H9 (cell line): ENCODE data around the gene SH2D1B. TPM values are rescaled to one million over a fixed set of nuclear protein-coding genes. Genes with fewer than 3 reads are reported as not detected.

Experiments used
- DNase-seq: peaks from one replicate; pipeline ENCODE4 v3.0.0-alpha.2; 2017
- H2AFZ ChIP-seq: one replicate; pipeline ENCODE4 v1.6.1; 2013; ENCODE audit warnings: mild to moderate bottlenecking, low read length, control low read depth, moderate library complexity
- H2AK5ac ChIP-seq: 2 replicates; pipeline ENCODE4 v1.6.1; 2013; ENCODE audit warnings: low read length, control low read depth, mixed read lengths; ENCODE audit not compliant: insufficient read length
- H2BK120ac ChIP-seq: one replicate; pipeline ENCODE4 v1.6.1; 2013; ENCODE audit warnings: low read depth, mild to moderate bottlenecking, low read length, control low read depth, inconsistent platforms; ENCODE audit not compliant: poor library complexity, severe bottlenecking
- H2BK12ac ChIP-seq: 2 replicates; pipeline ENCODE4 v1.6.1; 2013; ENCODE audit warnings: low read length, control low read depth, mixed read lengths, low read depth; ENCODE audit not compliant: insufficient read length
- H2BK15ac ChIP-seq: 2 replicates; pipeline ENCODE4 v1.6.1; 2013; ENCODE audit warnings: low read depth, low read length, control low read depth
- H2BK20ac ChIP-seq: one replicate; pipeline ENCODE4 v1.6.1; 2013; ENCODE audit warnings: low read depth, mild to moderate bottlenecking, low read length, control low read depth, inconsistent platforms; ENCODE audit not compliant: poor library complexity, severe bottlenecking
- H2BK5ac ChIP-seq: 2 replicates; pipeline ENCODE4 v1.6.1; 2013; ENCODE audit warnings: low read length, control low read depth, mixed read lengths; ENCODE audit not compliant: insufficient read length
- H3K14ac ChIP-seq: 2 replicates; pipeline ENCODE4 v1.6.1; 2013; ENCODE audit warnings: low read length, control low read depth; ENCODE audit not compliant: insufficient read depth
- H3K18ac ChIP-seq: 2 replicates; pipeline ENCODE4 v1.6.1; 2013; ENCODE audit warnings: low read depth, mild to moderate bottlenecking, mixed read lengths, low read length, control low read depth; ENCODE audit not compliant: insufficient read length
- H3K23ac ChIP-seq: 2 replicates; pipeline ENCODE4 v1.6.1; 2013; ENCODE audit warnings: low read length, control low read depth, mixed read lengths, low read depth; ENCODE audit not compliant: insufficient read length
- H3K23me2 ChIP-seq: 2 replicates; pipeline ENCODE4 v1.6.1; 2013; ENCODE audit warnings: low read depth, mild to moderate bottlenecking, mixed read lengths, low read length, control low read depth; ENCODE audit not compliant: insufficient read length, poor library complexity, severe bottlenecking
- H3K27ac ChIP-seq: 2 replicates; pipeline ENCODE4 v1.5.1; 2013; ENCODE audit warnings: low read length, control low read depth, mixed read lengths, low read depth; ENCODE audit not compliant: insufficient read length
- H3K27me3 ChIP-seq: 2 replicates; pipeline ENCODE4 v1.6.1; 2013; ENCODE audit warnings: low read length, control low read depth, inconsistent platforms; ENCODE audit not compliant: insufficient read depth
- H3K4ac ChIP-seq: 2 replicates; pipeline ENCODE4 v1.6.1; 2013; ENCODE audit warnings: low read depth, mild to moderate bottlenecking, control low read depth, inconsistent platforms, low read length, moderate library complexity
- H3K4me1 ChIP-seq: 2 replicates; pipeline ENCODE4 v1.6.1; 2013; ENCODE audit warnings: low read length, control low read depth, inconsistent platforms; ENCODE audit not compliant: insufficient read depth
- H3K4me2 ChIP-seq: 2 replicates; pipeline ENCODE4 v1.6.1; 2013; ENCODE audit warnings: low read length, control low read depth, mixed read lengths; ENCODE audit not compliant: insufficient read length, insufficient read depth
- H3K56ac ChIP-seq: 2 replicates; pipeline ENCODE4 v1.6.1; 2013; ENCODE audit warnings: low read depth, mild to moderate bottlenecking, mixed read lengths, low read length, control low read depth; ENCODE audit not compliant: insufficient read length
- H3K79me1 ChIP-seq: 2 replicates; pipeline ENCODE4 v1.6.1; 2013; ENCODE audit warnings: low read depth, mild to moderate bottlenecking, moderate library complexity, low read length, control low read depth, inconsistent platforms; ENCODE audit not compliant: insufficient read depth, poor library complexity, severe bottlenecking
- H3K79me2 ChIP-seq: 2 replicates; pipeline ENCODE4 v1.6.1; 2013; ENCODE audit warnings: low read length, control low read depth, inconsistent platforms; ENCODE audit not compliant: insufficient read depth
- H3K9ac ChIP-seq: 2 replicates; pipeline ENCODE4 v1.6.1; 2013; ENCODE audit warnings: low read length, control low read depth, mixed read lengths; ENCODE audit not compliant: insufficient read length; ENCODE audit errors: extremely low read depth
- H3K9me3 ChIP-seq: one replicate; pipeline ENCODE4 v1.6.1; 2013; ENCODE audit warnings: low read depth, low read length, inconsistent platforms; ENCODE audit not compliant: control insufficient read depth
- H3T11ph ChIP-seq: one replicate; pipeline ENCODE4 v1.6.1; 2013; ENCODE audit warnings: mild to moderate bottlenecking, low read length, control low read depth, inconsistent platforms
- H4K20me1 ChIP-seq: one replicate; pipeline ENCODE4 v1.6.1; 2013; ENCODE audit not compliant: control insufficient read depth, insufficient read length, insufficient read depth
- H4K5ac ChIP-seq: 2 replicates; pipeline ENCODE4 v1.6.1; 2013; ENCODE audit warnings: low read depth, mild to moderate bottlenecking, mixed read lengths, low read length, control low read depth; ENCODE audit not compliant: insufficient read length
- H4K8ac ChIP-seq: replicated peaks from 2 replicates; pipeline ENCODE4 v1.6.1; 2013; ENCODE audit warnings: low read length, control low read depth, mixed read lengths, low read depth; ENCODE audit not compliant: insufficient read length
- H4K91ac ChIP-seq: 2 replicates; pipeline ENCODE4 v1.6.1; 2013; ENCODE audit warnings: low read depth, mild to moderate bottlenecking, moderate library complexity, mixed read lengths, low read length, control low read depth; ENCODE audit not compliant: insufficient read length
- H3K27ac Mint-ChIP-seq, 3 experiments: 2 replicates in 2 of 3; 3 replicates in 1 of 3; pipeline ENCODE4 v1.8.0; 2020 to 2021; ENCODE audit warnings: mixed read lengths in 3 of 3, mild to moderate bottlenecking in 1 of 3, moderate library complexity in 1 of 3
- H3K27me3 Mint-ChIP-seq: 2 replicates; pipeline ENCODE4 v1.8.0; 2021; ENCODE audit warnings: low read depth, mild to moderate bottlenecking, moderate library complexity, mixed read lengths
- H3K36me3 Mint-ChIP-seq, 3 experiments: 2 replicates in 2 of 3; 3 replicates in 1 of 3; pipeline ENCODE4 v1.8.0; 2020 to 2021; ENCODE audit warnings: low read depth in 3 of 3, mixed read lengths in 3 of 3; ENCODE audit not compliant: insufficient read depth in 1 of 3
- H3K4me1 Mint-ChIP-seq, 2 experiments: 2 replicates each; pipeline ENCODE4 v1.8.0; 2020; ENCODE audit warnings: mixed read lengths in 2 of 2
- H3K4me3 Mint-ChIP-seq, 2 experiments: 2 replicates in 1 of 2; 3 replicates in 1 of 2; pipeline ENCODE4 v1.8.0; 2020 to 2021; ENCODE audit warnings: mild to moderate bottlenecking in 2 of 2, mixed read lengths in 2 of 2, moderate library complexity in 1 of 2
- H3K9me3 Mint-ChIP-seq, 2 experiments: 2 replicates in 1 of 2; 3 replicates in 1 of 2; pipeline ENCODE4 v1.8.0; 2020; ENCODE audit warnings: mild to moderate bottlenecking in 2 of 2, mixed read lengths in 2 of 2, moderate library complexity in 1 of 2
- WGBS: extraction: QIAGEN DNeasy Blood & Tissue Kit; methylation state at CpG from one replicate; pipeline ENCODE4 v1.1.7; 2013; ENCODE audit warnings: missing lambda C conversion rate, low lambda C conversion rate, mixed read lengths; ENCODE audit not compliant: insufficient read length; ENCODE audit errors: extremely low coverage; 5-methylcytosine and 5-hydroxymethylcytosine counted together
- total RNA-seq: library from RNA; stranded (reverse); gene quantifications from 2 replicates; pipeline ENCODE4 v1.2.1, GENCODE V29; 2021
- TF ChIP-seq, protein P1 (sequence below): fragments of 200-600 bp; sonication (generic); conservative IDR thresholded peaks from 3 replicates; pipeline ENCODE4 v1.8.0; 2021; ENCODE audit warnings: antibody characterized with exemption, mild to moderate bottlenecking

The SH2D1B gene
- total RNA-seq, 1 experiment from 2014 or later, result not detected

- TF ChIP-seq, protein P1, sequence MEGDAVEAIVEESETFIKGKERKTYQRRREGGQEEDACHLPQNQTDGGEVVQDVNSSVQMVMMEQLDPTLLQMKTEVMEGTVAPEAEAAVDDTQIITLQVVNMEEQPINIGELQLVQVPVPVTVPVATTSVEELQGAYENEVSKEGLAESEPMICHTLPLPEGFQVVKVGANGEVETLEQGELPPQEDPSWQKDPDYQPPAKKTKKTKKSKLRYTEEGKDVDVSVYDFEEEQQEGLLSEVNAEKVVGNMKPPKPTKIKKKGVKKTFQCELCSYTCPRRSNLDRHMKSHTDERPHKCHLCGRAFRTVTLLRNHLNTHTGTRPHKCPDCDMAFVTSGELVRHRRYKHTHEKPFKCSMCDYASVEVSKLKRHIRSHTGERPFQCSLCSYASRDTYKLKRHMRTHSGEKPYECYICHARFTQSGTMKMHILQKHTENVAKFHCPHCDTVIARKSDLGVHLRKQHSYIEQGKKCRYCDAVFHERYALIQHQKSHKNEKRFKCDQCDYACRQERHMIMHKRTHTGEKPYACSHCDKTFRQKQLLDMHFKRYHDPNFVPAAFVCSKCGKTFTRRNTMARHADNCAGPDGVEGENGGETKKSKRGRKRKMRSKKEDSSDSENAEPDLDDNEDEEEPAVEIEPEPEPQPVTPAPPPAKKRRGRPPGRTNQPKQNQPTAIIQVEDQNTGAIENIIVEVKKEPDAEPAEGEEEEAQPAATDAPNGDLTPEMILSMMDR, result no peak
- Histone ChIP-seq H3T11ph (no peak overlapping the region), H3K27ac (no peak overlapping the region), H4K20me1 (no peaks in the 10 kb centered on the region), H2BK20ac (no peak overlapping the region), H3K4me2 (no peak overlapping the region), H4K91ac (no peak overlapping the region), H3K4me1 (no peaks in the 10 kb centered on the region), H3K23ac (no peak overlapping the region), H3K27me3 (no peaks in the 10 kb centered on the region), H2BK12ac (no peak overlapping the region), H3K79me2 (no peaks in the 10 kb centered on the region), H3K18ac (no peak overlapping the region), H4K8ac (no peak overlapping the region), H2BK120ac (no peak overlapping the region), H2BK5ac (no peak overlapping the region), H3K9ac (no peak overlapping the region), H3K79me1 (no peaks in the 10 kb centered on the region), H3K4ac (no peak overlapping the region), H3K23me2 (no peaks in the 10 kb centered on the region), H4K5ac (no peak overlapping the region), H2BK15ac (no peak overlapping the region), H3K9me3 (no peaks in the 10 kb centered on the region), H3K14ac (no peak overlapping the region), H2AFZ (no peak overlapping the region), H3K56ac (no peak overlapping the region), H2AK5ac (no peak overlapping the region)
- Mint-ChIP-seq H3K9me3 (no peaks in the 10 kb centered on the region), H3K4me1 (peaks cover 21 to 32% of the 10 kb centered on the region in 2 experiments), H3K4me3 (no peak overlapping the region), H3K36me3 (peaks cover 0 to 4% (median 0%) of the 10 kb centered on the region in 3 experiments; a peak in 2 of 7 replicates), H3K27ac (no peak overlapping the region), H3K27me3 (no peaks in the 10 kb centered on the region; the same call in 1 of the 2 replicates)
- DNase-seq, result no peak
- WGBS, result no CpG with 5 or more reads among the region's 9 CpGs
Measured at GRCh38 chr1:162389971-162390370, 22.0 kb downstream of the SH2D1B start.
